Activated CD4-positive, alpha-beta T cell treated with anti-CD3 and anti-CD28 coated beads, Interleukin-2, amount 10 ng/mL, durations not matched to agents 7 days and 5 days (primary cell): Measurements from ENCODE around the gene ALX1. TPM values are rescaled to one million over a fixed set of nuclear protein-coding genes. Genes with fewer than 3 reads are reported as not detected.
"Not testable (repeated sequence)": the region's sequence is repeated elsewhere in the genome, so short reads cannot be mapped to it uniquely, and the experiment has no call there.

Experiments used
- CTCF ChIA-PET: fragments of 350-600 bp; sonication (Branson Sonifier 250); formaldehyde crosslinking; loops from one replicate; lab custom pipeline; 2021; ENCODE audit warnings: antibody characterized with exemption; lab: Charles Lee
- POLR2A ChIA-PET: fragments of 350-600 bp; sonication (Branson Sonifier 250); formaldehyde crosslinking; loops from one replicate; lab custom pipeline; 2021; ENCODE audit warnings: antibody characterized with exemption; lab: Charles Lee
- DNase-seq: peaks from one replicate; pipeline ENCODE4 v3.0.0-alpha.2; 2020
- H3K27ac Mint-ChIP-seq: one replicate; pipeline ENCODE4 v1.8.0; 2021; ENCODE audit warnings: mild to moderate bottlenecking, moderate library complexity, mixed read lengths
- H3K27me3 Mint-ChIP-seq: one replicate; pipeline ENCODE4 v1.8.0; 2021; ENCODE audit warnings: mixed read lengths
- H3K36me3 Mint-ChIP-seq: one replicate; pipeline ENCODE4 v1.8.0; 2021; ENCODE audit warnings: low read depth, mixed read lengths
- H3K4me1 Mint-ChIP-seq: one replicate; pipeline ENCODE4 v1.8.0; 2021; ENCODE audit warnings: mixed read lengths
- H3K4me3 Mint-ChIP-seq: one replicate; pipeline ENCODE4 v1.8.0; 2021; ENCODE audit warnings: mild to moderate bottlenecking, moderate library complexity, mixed read lengths
- H3K9me3 Mint-ChIP-seq: one replicate; pipeline ENCODE4 v1.8.0; 2021; ENCODE audit warnings: mixed read lengths
- total RNA-seq, 2 experiments: library from RNA; stranded (reverse); gene quantifications; one replicate each; pipeline ENCODE4 v1.2.3, GENCODE V29; 2021

Gene ALX1
- total RNA-seq, 2 experiments from 2014 or later, result not detected

- DNase-seq, H3K4me1 Mint-ChIP-seq, CTCF ChIA-PET, H3K27ac Mint-ChIP-seq, H3K36me3 Mint-ChIP-seq, H3K9me3 Mint-ChIP-seq, H3K27me3 Mint-ChIP-seq, H3K4me3 Mint-ChIP-seq, POLR2A ChIA-PET: not testable (repeated sequence)
Observed at GRCh38 chr12:85317866-85318636, 38.0 kb downstream of the ALX1 start.

GRCh38 chr12:85322715-85323114 is 42.7 kb downstream of the ALX1 start:
- DNase-seq, result no peak
- Mint-ChIP-seq H3K27ac (no peak overlapping the region), H3K4me3 (no peak overlapping the region), H3K36me3 (no peaks in the 10 kb centered on the region), H3K4me1 (no peaks in the 10 kb centered on the region), H3K27me3 (no peaks in the 10 kb centered on the region), H3K9me3 (no peaks in the 10 kb centered on the region)
- ChIA-PET POLR2A (no interaction called here), CTCF (no interaction called here)

GRCh38 chr12:85325442-85325841 is 45.4 kb downstream of the ALX1 start:
- Mint-ChIP-seq H3K27me3 (no peaks in the 10 kb centered on the region), H3K4me1 (no peaks in the 10 kb centered on the region)
- POLR2A ChIA-PET, result no interaction called here

GRCh38 chr12:85329913-85330312 is 49.9 kb downstream of the ALX1 start:
- no peak overlapping the region for H3K4me3 Mint-ChIP-seq
- H3K27me3 Mint-ChIP-seq, result no peaks in the 10 kb centered on the region
- DNase-seq, result no peak
- no peaks in the 10 kb centered on the region for H3K9me3 Mint-ChIP-seq
- no peaks in the 10 kb centered on the region for H3K4me1 Mint-ChIP-seq
- ChIA-PET CTCF (no interaction called here), POLR2A (no interaction called here)
- no peaks in the 10 kb centered on the region for H3K36me3 Mint-ChIP-seq
- H3K27ac Mint-ChIP-seq, result no peak overlapping the region

More at GRCh38 chr12:85325442-85325841, 45.4 kb downstream of the ALX1 start:
- H3K27ac Mint-ChIP-seq, result no peak overlapping the region
- no peaks in the 10 kb centered on the region for H3K9me3 Mint-ChIP-seq
- no peak for DNase-seq
- no peak overlapping the region for H3K4me3 Mint-ChIP-seq
- H3K36me3 Mint-ChIP-seq, result no peaks in the 10 kb centered on the region
- CTCF ChIA-PET, result no interaction called here

GRCh38 chr12:85348779-85349178 is 68.8 kb downstream of the ALX1 start:
- H3K36me3 Mint-ChIP-seq, result no peaks in the 10 kb centered on the region
- no peak overlapping the region for H3K4me3 Mint-ChIP-seq
- POLR2A ChIA-PET, result no interaction called here
- H3K27ac Mint-ChIP-seq, result no peak overlapping the region
- no peaks in the 10 kb centered on the region for H3K27me3 Mint-ChIP-seq
- CTCF ChIA-PET, result no interaction called here
- DNase-seq, result no peak
- H3K9me3 Mint-ChIP-seq, result no peaks in the 10 kb centered on the region
- no peaks in the 10 kb centered on the region for H3K4me1 Mint-ChIP-seq

GRCh38 chr12:85350356-85350755 is 70.3 kb downstream of the ALX1 start:
- Mint-ChIP-seq H3K27me3 (no peaks in the 10 kb centered on the region), H3K36me3 (no peaks in the 10 kb centered on the region), H3K9me3 (no peaks in the 10 kb centered on the region), H3K4me3 (no peak overlapping the region), H3K27ac (no peak overlapping the region), H3K4me1 (no peaks in the 10 kb centered on the region)
- DNase-seq, result no peak
- CTCF ChIA-PET, result no interaction called here
- POLR2A ChIA-PET, result no interaction called here

Other genes with a start within 250 kb of the ALX1 start
- not detected for gene TSPAN19, start 243.9 kb upstream of the ALX1 start, total RNA-seq
- gene LRRIQ1, start 243.9 kb upstream of the ALX1 start, total RNA-seq, result not detected